HepG2 (cell line): Measurements from ENCODE around the gene TMEM135. TPM values are rescaled to one million over a fixed set of nuclear protein-coding genes. Genes with fewer than 3 reads are reported as not detected.
A peak's percentile ranks its signal among the peaks of the same experiment; 100 is the strongest.

Source experiments
- DMAP1 ChIP-seq: IDR thresholded peaks from 2 replicates; pipeline ENCODE4 v1.6.1; 2016
- ETV6 ChIP-seq: sonication (generic); formaldehyde crosslinking; conservative IDR thresholded peaks from 2 replicates; pipeline ENCODE4 v1.4.0; 2020; ENCODE audit warnings: missing genetic modification reagents
- IKZF4 ChIP-seq: sonication (generic); formaldehyde crosslinking; IDR thresholded peaks from 2 replicates; pipeline ENCODE4 v1.5.1; 2020; ENCODE audit warnings: borderline replicate concordance, mild to moderate bottlenecking, low read depth, missing genetic modification reagents; ENCODE audit errors: not compliant biosample characterization
- KLF13 ChIP-seq: sonication (generic); formaldehyde crosslinking; IDR thresholded peaks from 2 replicates; pipeline ENCODE4 v1.4.0; 2020; ENCODE audit warnings: mild to moderate bottlenecking, missing genetic modification reagents
- NR2F1 ChIP-seq, 2 experiments: fragments of 450-650 bp in 1 of 2; formaldehyde crosslinking in 1 of 2; IDR thresholded peaks; 2 replicates each; pipeline versions ENCODE4 v1.5.0 to v1.6.1; 2016 to 2020; ENCODE audit warnings: mild to moderate bottlenecking in 1 of 2, missing compliant biosample characterization in 1 of 2, missing genetic modification reagents in 1 of 2, moderate library complexity in 1 of 2
- ONECUT2 ChIP-seq: sonication (generic); formaldehyde crosslinking; IDR thresholded peaks from 2 replicates; pipeline ENCODE4 v1.4.0; 2020; ENCODE audit warnings: missing genetic modification reagents
- SKI ChIP-seq: fragments of 450-650 bp; IDR thresholded peaks from one replicate; pipeline ENCODE4 v1.6.1; 2018; ENCODE audit warnings: mild to moderate bottlenecking; ENCODE audit not compliant: partially characterized antibody
- SMARCC2 ChIP-seq: fragments of 450-650 bp; IDR thresholded peaks from 2 replicates; pipeline ENCODE4 v1.6.1; 2017; ENCODE audit warnings: antibody characterized with exemption, mild to moderate bottlenecking
- SRSF4 ChIP-seq: fragments of 200-400 bp; formaldehyde crosslinking; IDR thresholded peaks from one replicate; pipeline ENCODE4 v1.6.1; 2018; ENCODE audit warnings: mild to moderate bottlenecking, low read depth, low read length, moderate library complexity; ENCODE audit not compliant: poor library complexity, severe bottlenecking
- TRIM22 ChIP-seq: fragments of 450-650 bp; IDR thresholded peaks from 2 replicates; pipeline ENCODE4 v1.6.1; 2017
- UBTF ChIP-seq: sonication (generic); formaldehyde crosslinking; IDR thresholded peaks from 2 replicates; pipeline ENCODE4 v1.4.0; 2020; ENCODE audit warnings: mild to moderate bottlenecking, missing genetic modification reagents
- ZNF10 ChIP-seq: sonication (generic); formaldehyde crosslinking; IDR thresholded peaks from 2 replicates; pipeline ENCODE4 v1.4.0; 2020; ENCODE audit warnings: mild to moderate bottlenecking, low read depth, missing genetic modification reagents, borderline replicate concordance
- ZNF234 ChIP-seq: sonication (generic); formaldehyde crosslinking; conservative IDR thresholded peaks from 2 replicates; pipeline ENCODE4 v1.5.1; 2020; ENCODE audit warnings: mild to moderate bottlenecking, missing genetic modification reagents
- ZNF383 ChIP-seq: sonication (generic); formaldehyde crosslinking; IDR thresholded peaks from 2 replicates; pipeline ENCODE4 v1.4.0; 2020; ENCODE audit warnings: missing genetic modification reagents, mild to moderate bottlenecking, borderline replicate concordance
- ZNF546 ChIP-seq: sonication (generic); formaldehyde crosslinking; conservative IDR thresholded peaks from 2 replicates; pipeline ENCODE4 v1.8.1; 2023; ENCODE audit warnings: mild to moderate bottlenecking, missing genetic modification reagents
- polyA plus RNA-seq, 8 experiments: library from polyadenylated mRNA; depleted of rRNA in 3 of 8; stranded (reverse) in 7 of 8; unstranded in 1 of 8; fragments of >200 nt; fragmentation: Illumina TruSeq in 4 of 8; extraction: Trizol in 4 of 8; gene quantifications; 2 replicates each; pipeline versions ENCODE4 v1.2.1 to v1.2.3, GENCODE V29; 2011 to 2016; ENCODE audit warnings: low read depth in 4 of 8, missing spikeins in 1 of 8, mixed read lengths in 1 of 8; ENCODE audit not compliant: insufficient read depth in 1 of 8
- total RNA-seq, 5 experiments: library from RNA; depleted of rRNA; stranded (reverse); fragments of >200 nt; fragmentation: Illumina TruSeq; extraction: Trizol; gene quantifications; 2 replicates each; pipeline ENCODE4 v1.2.3, GENCODE V29; 2016; ENCODE audit warnings: low read depth in 1 of 5
- TF ChIP-seq, protein P1 (sequence below): sonication (generic); formaldehyde crosslinking; IDR thresholded peaks from 2 replicates; pipeline ENCODE4 v1.8.1; 2022; ENCODE audit warnings: low read depth, mild to moderate bottlenecking, missing genetic modification reagents
- TF ChIP-seq, protein P2 (sequence below): sonication (generic); formaldehyde crosslinking; IDR thresholded peaks from 2 replicates; pipeline ENCODE4 v1.5.0; 2020; ENCODE audit warnings: missing genetic modification reagents

TMEM135 gene
- total and polyA plus RNA-seq, 2 of the 13 experiments (the other 11 are each of a cell fraction or from before 2014, with no cell fraction given) = 36.6 to 88.9 TPM

DNA sequence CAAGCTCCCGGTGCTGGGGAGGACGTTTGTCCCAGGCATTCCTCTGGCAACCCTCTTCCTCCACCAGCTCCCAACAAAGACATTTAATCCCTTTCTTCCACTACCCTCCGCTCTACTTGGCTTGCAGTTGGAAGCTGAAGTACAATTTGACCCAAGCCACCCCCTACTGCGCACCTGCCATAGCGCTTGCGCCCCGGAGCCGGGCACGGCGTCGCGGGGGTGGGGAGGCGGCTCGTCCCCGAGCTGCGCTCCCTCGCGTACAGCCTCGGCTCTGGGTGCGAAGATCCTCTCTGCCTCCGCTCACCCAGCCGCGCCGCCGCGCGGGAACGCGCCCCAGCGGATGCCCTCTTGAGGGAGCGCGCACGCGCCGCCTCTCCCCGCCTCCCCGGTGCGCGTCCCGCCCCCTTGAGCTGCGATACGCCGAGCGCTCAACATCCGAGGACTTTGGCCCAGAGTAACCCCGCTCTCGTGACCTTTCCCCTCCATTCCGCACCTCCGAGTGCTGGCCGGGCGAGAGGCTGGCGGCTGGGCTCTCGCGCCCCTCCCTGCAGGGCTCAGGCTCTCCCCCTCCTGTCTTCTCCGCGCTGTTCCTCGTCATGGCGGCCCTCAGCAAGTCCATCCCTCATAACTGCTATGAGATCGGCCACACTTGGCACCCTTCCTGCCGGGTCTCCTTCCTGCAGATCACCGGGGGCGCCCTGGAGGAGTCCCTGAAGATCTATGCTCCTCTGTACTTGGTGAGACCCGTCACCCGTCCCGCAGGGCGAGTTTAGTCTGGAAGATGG, at the start of gene TMEM135 (continued):
- TF ChIP-seq, protein P1, sequence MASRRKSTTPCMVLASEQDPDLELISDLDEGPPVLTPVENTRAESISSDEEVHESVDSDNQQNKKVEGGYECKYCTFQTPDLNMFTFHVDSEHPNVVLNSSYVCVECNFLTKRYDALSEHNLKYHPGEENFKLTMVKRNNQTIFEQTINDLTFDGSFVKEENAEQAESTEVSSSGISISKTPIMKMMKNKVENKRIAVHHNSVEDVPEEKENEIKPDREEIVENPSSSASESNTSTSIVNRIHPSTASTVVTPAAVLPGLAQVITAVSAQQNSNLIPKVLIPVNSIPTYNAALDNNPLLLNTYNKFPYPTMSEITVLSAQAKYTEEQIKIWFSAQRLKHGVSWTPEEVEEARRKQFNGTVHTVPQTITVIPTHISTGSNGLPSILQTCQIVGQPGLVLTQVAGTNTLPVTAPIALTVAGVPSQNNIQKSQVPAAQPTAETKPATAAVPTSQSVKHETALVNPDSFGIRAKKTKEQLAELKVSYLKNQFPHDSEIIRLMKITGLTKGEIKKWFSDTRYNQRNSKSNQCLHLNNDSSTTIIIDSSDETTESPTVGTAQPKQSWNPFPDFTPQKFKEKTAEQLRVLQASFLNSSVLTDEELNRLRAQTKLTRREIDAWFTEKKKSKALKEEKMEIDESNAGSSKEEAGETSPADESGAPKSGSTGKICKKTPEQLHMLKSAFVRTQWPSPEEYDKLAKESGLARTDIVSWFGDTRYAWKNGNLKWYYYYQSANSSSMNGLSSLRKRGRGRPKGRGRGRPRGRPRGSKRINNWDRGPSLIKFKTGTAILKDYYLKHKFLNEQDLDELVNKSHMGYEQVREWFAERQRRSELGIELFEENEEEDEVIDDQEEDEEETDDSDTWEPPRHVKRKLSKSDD (CRISPR knock-in tag) = peak; percentile 87
- TF ChIP-seq SMARCC2 = no peak
- no peak for TF ChIP-seq ZNF546 (CRISPR knock-in tag)
- no peak for TF ChIP-seq ZNF10 (CRISPR knock-in tag)
- no peak for TF ChIP-seq ZNF383 (CRISPR knock-in tag)
- TF ChIP-seq UBTF (CRISPR knock-in tag) = peak; percentile 97
- TF ChIP-seq, protein P2, sequence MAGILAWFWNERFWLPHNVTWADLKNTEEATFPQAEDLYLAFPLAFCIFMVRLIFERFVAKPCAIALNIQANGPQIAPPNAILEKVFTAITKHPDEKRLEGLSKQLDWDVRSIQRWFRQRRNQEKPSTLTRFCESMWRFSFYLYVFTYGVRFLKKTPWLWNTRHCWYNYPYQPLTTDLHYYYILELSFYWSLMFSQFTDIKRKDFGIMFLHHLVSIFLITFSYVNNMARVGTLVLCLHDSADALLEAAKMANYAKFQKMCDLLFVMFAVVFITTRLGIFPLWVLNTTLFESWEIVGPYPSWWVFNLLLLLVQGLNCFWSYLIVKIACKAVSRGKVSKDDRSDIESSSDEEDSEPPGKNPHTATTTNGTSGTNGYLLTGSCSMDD (CRISPR knock-in tag) = no peak
- TF ChIP-seq KLF13 = no peak
- no peak; the same call in none of the 2 replicates for TF ChIP-seq DMAP1
- peak; percentile 87 for TF ChIP-seq SKI
- no peak for TF ChIP-seq ONECUT2
- no peak for TF ChIP-seq TRIM22
- no peak for TF ChIP-seq IKZF4
- no peak for TF ChIP-seq ZNF234 (CRISPR knock-in tag)
- no peak for TF ChIP-seq ETV6 (CRISPR knock-in tag)
- peak; percentile 52 to 85; a peak in 3 of 4 replicates for TF ChIP-seq NR2F1 (CRISPR knock-in tag; IDR thresholded peaks at IDR 0.05)
- no peak for TF ChIP-seq SRSF4
